H1 (cell line): ENCODE data around the gene EIF4E. TPM values are rescaled to one million over a fixed set of nuclear protein-coding genes. Genes with fewer than 3 reads are reported as not detected.
A peak's percentile ranks its signal among the peaks of the same experiment; 100 is the strongest.

ENCODE experiments used
- CTCF ChIA-PET: fragments of 300-600 bp; sonication (Branson Sonifier 250); formaldehyde crosslinking; loops from one replicate; lab custom pipeline; 2021; ENCODE audit not compliant: partially characterized antibody; lab: Charles Lee
- POLR2A ChIA-PET: fragments of 300-600 bp; sonication (Branson Sonifier 250); formaldehyde crosslinking; loops from one replicate; lab custom pipeline; 2021; ENCODE audit warnings: inconsistent platforms; ENCODE audit not compliant: partially characterized antibody; lab: Charles Lee
- DNase-seq, 2 experiments: peaks; one replicate each; pipeline versions ENCODE4 v3.0.0 to v3.0.0-alpha.2; 2010 to 2022; ENCODE audit warnings: low spot score in 2 of 2, low read depth in 1 of 2, mixed read lengths in 1 of 2
- FAIRE-seq: peaks from 2 replicates; lab custom pipeline; 2011; peaks lifted over from hg19 to GRCh38; lab: Jason Lieb, UNC
- H2AFZ ChIP-seq: 2 replicates; pipeline ENCODE4 v1.8.1; 2012; ENCODE audit warnings: low read length, inconsistent platforms
- H2AK5ac ChIP-seq: 2 replicates; pipeline ENCODE4 v1.6.1; 2013; ENCODE audit warnings: low read depth, low read length
- H2BK120ac ChIP-seq: replicated peaks from 2 replicates; pipeline ENCODE3; 2013; ENCODE audit warnings: low read depth, low read length, inconsistent platforms
- H2BK12ac ChIP-seq: 2 replicates; pipeline ENCODE4 v1.6.1; 2013; ENCODE audit warnings: low read depth, low read length
- H2BK15ac ChIP-seq: 2 replicates; pipeline ENCODE4 v1.6.1; 2013; ENCODE audit warnings: low read length
- H2BK20ac ChIP-seq: 2 replicates; pipeline ENCODE4 v1.6.1; 2013; ENCODE audit warnings: low read length
- H2BK5ac ChIP-seq: 2 replicates; pipeline ENCODE4 v1.6.1; 2013; ENCODE audit warnings: low read depth, low read length
- H3K14ac ChIP-seq: 2 replicates; pipeline ENCODE4 v1.6.1; 2013; ENCODE audit warnings: inconsistent platforms; ENCODE audit not compliant: insufficient read length
- H3K18ac ChIP-seq: 2 replicates; pipeline ENCODE4 v1.6.1; 2013; ENCODE audit warnings: low read length; ENCODE audit errors: extremely low read depth
- H3K23ac ChIP-seq: 2 replicates; pipeline ENCODE4 v1.6.1; 2013; ENCODE audit warnings: inconsistent platforms; ENCODE audit not compliant: insufficient read length
- H3K23me2 ChIP-seq: 2 replicates; pipeline ENCODE4 v1.6.1; 2013; ENCODE audit warnings: low read depth, low read length
- H3K27ac ChIP-seq: 2 replicates; pipeline ENCODE4 v1.6.1; 2011; ENCODE audit warnings: low read depth, low read length, inconsistent platforms
- H3K27me3 ChIP-seq, 4 experiments: replicated peaks in 1 of 4; 1 replicate in 1 of 4; 2 replicates in 3 of 4; pipeline versions ENCODE4 v1.6.1 to v1.8.1; 2011 to 2013; ENCODE audit warnings: low read length in 3 of 4, mild to moderate bottlenecking in 3 of 4, inconsistent platforms in 2 of 4, mixed read lengths in 2 of 4, moderate library complexity in 1 of 4; ENCODE audit not compliant: control insufficient read depth in 3 of 4, insufficient read depth in 3 of 4; ENCODE audit errors: extremely low read depth in 1 of 4
- H3K36me3 ChIP-seq, 4 experiments: 2 replicates each; pipeline versions ENCODE4 v1.6.1 to v1.8.1; 2011 to 2013; ENCODE audit warnings: mild to moderate bottlenecking in 4 of 4, low read length in 3 of 4, moderate library complexity in 2 of 4, control low read depth in 1 of 4, inconsistent platforms in 1 of 4; ENCODE audit not compliant: insufficient read depth in 4 of 4, control insufficient read depth in 2 of 4
- H3K4ac ChIP-seq: replicated peaks from 2 replicates; pipeline ENCODE3; 2013; ENCODE audit warnings: low read length, low read depth, mixed read lengths, inconsistent platforms; ENCODE audit not compliant: insufficient read length
- H3K4me1 ChIP-seq, 4 experiments: replicated peaks in 1 of 4; 1 replicate in 1 of 4; 2 replicates in 3 of 4; pipeline versions ENCODE4 v1.6.1 to v1.8.1; 2011 to 2013; ENCODE audit warnings: low read length in 3 of 4, inconsistent platforms in 2 of 4, mixed read lengths in 1 of 4; ENCODE audit not compliant: insufficient read depth in 4 of 4, control insufficient read depth in 3 of 4
- H3K4me2 ChIP-seq, 2 experiments: 2 replicates each; pipeline versions ENCODE4 v1.6.1 to v1.8.1; 2011 to 2013; ENCODE audit warnings: low read depth in 2 of 2, low read length in 2 of 2, control low read depth in 1 of 2, inconsistent platforms in 1 of 2, mild to moderate bottlenecking in 1 of 2; ENCODE audit not compliant: insufficient read depth in 1 of 2
- H3K4me3 ChIP-seq, 4 experiments: fragments of 200-600, 300-600 bp in 1 of 4; sonication (generic), shearing (Covaris generic), sonication (Bioruptor Twin) in 1 of 4; 2 replicates each; pipeline versions ENCODE4 v1.5.1 to v1.8.1; 2011 to 2016; ENCODE audit warnings: low read length in 4 of 4, low read depth in 3 of 4, control low read depth in 2 of 4, inconsistent platforms in 2 of 4, mild to moderate bottlenecking in 2 of 4, mixed read lengths in 1 of 4, moderate library complexity in 1 of 4; ENCODE audit not compliant: insufficient read depth in 2 of 4; ENCODE audit errors: extremely low read depth in 1 of 4
- H3K56ac ChIP-seq: replicated peaks from 2 replicates; pipeline ENCODE3; 2013; ENCODE audit warnings: low read depth, mild to moderate bottlenecking, mixed read lengths, low read length, inconsistent platforms; ENCODE audit not compliant: insufficient read length
- H3K79me1 ChIP-seq: 2 replicates; pipeline ENCODE4 v1.6.1; 2013; ENCODE audit warnings: low read depth, low read length, control low read depth
- H3K79me2 ChIP-seq, 2 experiments: 2 replicates each; pipeline versions ENCODE4 v1.6.1 to v1.8.1; 2012 to 2013; ENCODE audit warnings: low read length in 2 of 2, mild to moderate bottlenecking in 2 of 2, inconsistent platforms in 1 of 2; ENCODE audit not compliant: insufficient read depth in 2 of 2, control insufficient read depth in 1 of 2
- H3K9ac ChIP-seq, 4 experiments: replicated peaks in 1 of 4; 1 replicate in 1 of 4; 2 replicates in 3 of 4; pipeline versions ENCODE4 v1.6.1 to v1.8.1; 2011 to 2013; ENCODE audit warnings: low read depth in 3 of 4, low read length in 3 of 4, control low read depth in 2 of 4, mild to moderate bottlenecking in 2 of 4, moderate library complexity in 2 of 4, inconsistent platforms in 1 of 4; ENCODE audit errors: extremely low read depth in 1 of 4
- H3K9me3 ChIP-seq, 2 experiments: 2 replicates each; pipeline versions ENCODE4 v1.6.1 to v1.8.1; 2012 to 2013; ENCODE audit warnings: mild to moderate bottlenecking in 2 of 2, moderate library complexity in 2 of 2, control low read depth in 1 of 2, inconsistent platforms in 1 of 2, low read depth in 1 of 2, low read length in 1 of 2, mixed read lengths in 1 of 2; ENCODE audit not compliant: insufficient read depth in 2 of 2
- H4K20me1 ChIP-seq, 2 experiments: replicated peaks in 1 of 2; 2 replicates each; pipeline versions ENCODE3 to v1.8.1; 2011 to 2013; ENCODE audit warnings: inconsistent platforms in 2 of 2, low read length in 2 of 2, mild to moderate bottlenecking in 1 of 2; ENCODE audit not compliant: insufficient read depth in 2 of 2, control insufficient read depth in 1 of 2
- H4K5ac ChIP-seq: 2 replicates; pipeline ENCODE4 v1.6.1; 2013; ENCODE audit warnings: low read length, low read depth, mixed read lengths, inconsistent platforms; ENCODE audit not compliant: insufficient read length
- H4K8ac ChIP-seq: 2 replicates; pipeline ENCODE4 v1.8.0; 2013; ENCODE audit warnings: mild to moderate bottlenecking, moderate library complexity, low read length, inconsistent platforms; ENCODE audit not compliant: insufficient read depth; ENCODE audit errors: extremely low read depth
- H4K91ac ChIP-seq: replicated peaks from 2 replicates; pipeline ENCODE3; 2013; ENCODE audit warnings: low read length, mixed read lengths, inconsistent platforms; ENCODE audit not compliant: insufficient read length
- CREB1 ChIP-seq: IDR thresholded peaks from 2 replicates; pipeline ENCODE4 v1.6.1; 2012; ENCODE audit warnings: inconsistent platforms
- JUN ChIP-seq: IDR thresholded peaks from 2 replicates; pipeline ENCODE4 v1.6.1; 2011; ENCODE audit warnings: low read depth, mild to moderate bottlenecking, improper control_type of control experiment, low read length
- MAFK ChIP-seq: IDR thresholded peaks from 2 replicates; pipeline ENCODE4 v1.6.1; 2012; ENCODE audit warnings: low read depth, mild to moderate bottlenecking, improper control_type of control experiment, low read length
- NRF1 ChIP-seq: IDR thresholded peaks from 2 replicates; pipeline ENCODE4 v1.6.1; 2011; ENCODE audit warnings: mild to moderate bottlenecking, low read depth, low read length, improper control_type of control experiment
- POU5F1 ChIP-seq: IDR thresholded peaks from 2 replicates; pipeline ENCODE4 v1.6.1; 2011; ENCODE audit warnings: low read depth, mild to moderate bottlenecking, low read length, moderate library complexity
- RNF2 ChIP-seq: fragments of 200-900, 300-1000 bp; sonication (generic); IDR thresholded peaks from 2 replicates; pipeline ENCODE4 v1.7.1; 2016; ENCODE audit warnings: borderline replicate concordance, low read depth, mild to moderate bottlenecking, antibody characterized with exemption, low read length; ENCODE audit not compliant: poor library complexity, severe bottlenecking; ENCODE audit errors: missing control alignments
- TCF12 ChIP-seq: IDR thresholded peaks from 2 replicates; pipeline ENCODE4 v1.6.1; 2011; ENCODE audit warnings: low read depth, mild to moderate bottlenecking, low read length
- WGBS, 2 experiments: shearing (Covaris generic) in 1 of 2; methylation state at CpG; one replicate each; pipeline versions ENCODE4 v1.1.6 to v1.1.7; 2013 to 2015; ENCODE audit warnings: low lambda C conversion rate in 2 of 2, mixed read lengths in 2 of 2, inconsistent platforms in 1 of 2, low coverage in 1 of 2, missing lambda C conversion rate in 1 of 2; ENCODE audit not compliant: insufficient replicate concordance in 2 of 2, insufficient coverage in 1 of 2, insufficient read length in 1 of 2; ENCODE audit errors: extremely low coverage in 1 of 2, missing lambda C conversion rate in 1 of 2; 5-methylcytosine and 5-hydroxymethylcytosine counted together
- long read RNA-seq, 2 experiments: library from RNA in 1 of 2; library from capped mRNA in 1 of 2; stranded (forward); transcript quantifications; one replicate each; pipeline ENCODE4 v2.0.0, GENCODE V29; 2021; ENCODE audit warnings: inconsistent platforms in 1 of 2
- polyA minus RNA-seq, 3 experiments: library from RNA; depleted of rRNA, polyadenylated mRNA; stranded (reverse); fragments of >200 nt; gene quantifications; 1 replicate in 2 of 3; 2 replicates in 1 of 3; pipeline ENCODE4 v1.2.3, GENCODE V29; 2011
- polyA plus RNA-seq, 7 experiments: library from polyadenylated mRNA; depleted of rRNA in 3 of 7; stranded (reverse) in 5 of 7; unstranded in 2 of 7; fragments of >200 nt in 5 of 7; fragments of 200-250 nt in 2 of 7; gene quantifications; 1 replicate in 5 of 7; 2 replicates in 1 of 7; 4 replicates in 1 of 7; pipeline versions ENCODE4 v1.2.1 to v1.2.3, GENCODE V29; 2011 to 2013; ENCODE audit warnings: missing spikeins in 2 of 7, mixed read lengths in 2 of 7
- total RNA-seq: library from RNA; stranded (reverse); fragmentation: NEBNext Ultra II Directional; extraction: Animal tissue kit (Norgen Biotek cat#: 25700); gene quantifications from 2 replicates; pipeline ENCODE4 v1.2.1, GENCODE V29; 2021

EIF4E gene, protein sequence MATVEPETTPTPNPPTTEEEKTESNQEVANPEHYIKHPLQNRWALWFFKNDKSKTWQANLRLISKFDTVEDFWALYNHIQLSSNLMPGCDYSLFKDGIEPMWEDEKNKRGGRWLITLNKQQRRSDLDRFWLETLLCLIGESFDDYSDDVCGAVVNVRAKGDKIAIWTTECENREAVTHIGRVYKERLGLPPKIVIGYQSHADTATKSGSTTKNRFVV
- total RNA-seq, result 185 and 210 TPM in 2 replicates
- 45.5 and 59.6 TPM in 2 replicates for polyA plus RNA-seq (2011; rRNA removed)
- 145 TPM for polyA plus RNA-seq (2011; cell fraction: cytosol; rRNA removed)
- polyA plus RNA-seq (2011; cell fraction: nucleus; rRNA removed), result 11.1 TPM
- polyA plus RNA-seq (2012, experiment 1 of 2), result 119 to 148 TPM (median 132 TPM) in 4 replicates
- 12.0 TPM for polyA plus RNA-seq (2012, experiment 2 of 2)
- 113 TPM for polyA plus RNA-seq (2013, experiment 1 of 2)
- 118 TPM for polyA plus RNA-seq (2013, experiment 2 of 2)
- polyA minus RNA-seq (2011; rRNA and poly(A)+ RNA removed), result 57.4 and 74.1 TPM in 2 replicates
- 88.8 TPM for polyA minus RNA-seq (2011; cell fraction: cytosol; rRNA and poly(A)+ RNA removed)
- polyA minus RNA-seq (2011; cell fraction: nucleus; rRNA and poly(A)+ RNA removed), result 88.7 TPM
- long read RNA-seq, experiment 1, full-length matches to known transcripts, result 43 of 159 reads
- long read RNA-seq, experiment 1, partial matches to known transcripts, result 83 of 159 reads
- long read RNA-seq, experiment 1, other reads (novel, unspliced or antisense), result 33 of 159 reads
- long read RNA-seq, experiment 2, full-length matches to known transcripts, result 191 of 200 reads
- long read RNA-seq, experiment 2, partial matches to known transcripts, result 5 of 200 reads
- long read RNA-seq, experiment 2, other reads (novel, unspliced or antisense), result 4 of 200 reads

- Histone ChIP-seq H3K23me2 (peaks cover 2% of the 10 kb centered on the region; the same call in 1 of the 2 replicates), H3K4ac (peak within 1 kb of the TSS; percentile 44)
- CTCF ChIA-PET, result interaction anchor here (0.6 to 2.9 kb wide), 9 partner anchors 10 to 386 kb away, joined by 3 to 9 read pairs (median 4); partner anchors contain the start of gene METAP1
- TF ChIP-seq RNF2 (no peak), POU5F1 (no peak), TCF12 (no peak), NRF1 (peak; percentile 86), JUN (no peak), CREB1 (no peak), MAFK (no peak)
Measured at GRCh38 chr4:98928505-98929340, at the start of gene EIF4E. TSS of gene EIF4E (minus strand) at chr4:98929133. CDS start at chr4:98929112, 21 bp downstream.

More at GRCh38 chr4:98928505-98929340, at the start of gene EIF4E:
- peak within 1 kb of the TSS; percentile 98 for H2BK5ac ChIP-seq
- 1% methylated on average over 33 of the region's 68 CpGs; no CpG with 5 or more reads in 1 of the 2 experiments for WGBS, 2 experiments
- peak within 1 kb of the TSS; percentile 99 for H3K18ac ChIP-seq
- H2BK12ac ChIP-seq, result peak within 1 kb of the TSS; percentile 75; the same call in 1 of the 2 replicates
- H2BK15ac ChIP-seq, result peak within 1 kb of the TSS; percentile 61; the same call in 1 of the 2 replicates
- H3K4me3 ChIP-seq, result peak within 1 kb of the TSS; percentile 94 to 98 (median 98)
- H4K91ac ChIP-seq, result peak within 1 kb of the TSS; percentile 81
- FAIRE-seq, result no peak
- no peak within 1 kb of the TSS for H2BK20ac ChIP-seq
- no peaks in the 10 kb centered on the region for H3K27me3 ChIP-seq
- peaks cover 36 to 50% of the 10 kb centered on the region in 2 experiments for H3K79me2 ChIP-seq
- peak within 1 kb of the TSS; percentile 85 to 95 for H3K4me2 ChIP-seq
- H3K56ac ChIP-seq, result peak within 1 kb of the TSS; percentile 98
- no peak within 1 kb of the TSS for H3K23ac ChIP-seq
- peaks cover 0 to 11% (median under 1%) of the 10 kb centered on the region in 4 experiments; a peak in 1 of 8 replicates for H3K36me3 ChIP-seq
- peaks cover 0 to 2% (median 0%) of the 10 kb centered on the region in 4 experiments; a peak in 1 of 7 replicates for H3K4me1 ChIP-seq
- H4K5ac ChIP-seq, result peak within 1 kb of the TSS; percentile 97
- no peak within 1 kb of the TSS for H2BK120ac ChIP-seq
- H3K14ac ChIP-seq, result no peak within 1 kb of the TSS
- H3K9me3 ChIP-seq, result peaks cover 17 to 22% of the 10 kb centered on the region in 2 experiments
- peak within 1 kb of the TSS; percentile 92 for H2AFZ ChIP-seq
- peaks cover 0 to 9% of the 10 kb centered on the region in 2 experiments for H4K20me1 ChIP-seq
- H3K9ac ChIP-seq, result peak within 1 kb of the TSS; percentile 89 to 97 (median 94)
- peak within 1 kb of the TSS; percentile 99 for H4K8ac ChIP-seq
- H3K79me1 ChIP-seq, result no peaks in the 10 kb centered on the region
- POLR2A ChIA-PET, result interaction anchor here (0.9 to 5.1 kb wide), 32 partner anchors 9 to 668 kb away, joined by 3 to 51 read pairs (median 5); partner anchors contain the start of genes ADH5, METAP1 and RAP1GDS1
- DNase-seq, result peak; percentile 90 to 96
- peak within 1 kb of the TSS; percentile 91 for H3K27ac ChIP-seq
- peak within 1 kb of the TSS; percentile 82; the same call in 1 of the 2 replicates for H2AK5ac ChIP-seq
